IMR-90 (cell line): ENCODE results near the gene CCR5AS.

Experiments
- CTCF ChIP-seq: conservative IDR thresholded peaks from 2 replicates; pipeline ENCODE4 v1.5.1; 2012; ENCODE audit warnings: mild to moderate bottlenecking, low read depth, low read length, improper control_type of control experiment
- SMC3 ChIP-seq: fragments of 150-350 bp; IDR thresholded peaks from 2 replicates; pipeline ENCODE4 v1.6.1; 2016; ENCODE audit warnings: low read depth, mild to moderate bottlenecking, antibody characterized with exemption, low read length, moderate library complexity

- TF ChIP-seq SMC3 (no peak), CTCF (no peak)
These were observed 26.2 kb downstream of the CCR5AS start for GRCh38 chr3:46380471-46381221.
